ENCODE measurements around the gene GATAD2B.

- TF ChIP-seq CTCF (IDR thresholded peaks at IDR 0.05) = no peak
- TF ChIP-seq POLR2AphosphoS5 (IDR thresholded peaks at IDR 0.05) = no peak
These were observed 153.6 kb downstream of the GATAD2B start for GRCh38 chr1:153769221-153769620.
